HEK293 (cell line): ENCODE measurements around the gene NDC1.

ENCODE experiments used
- CTCF ChIA-PET: fragments of 350-600 bp; formaldehyde crosslinking; extraction: SDS; loops from one replicate; lab custom pipeline; 2021; ENCODE audit warnings: antibody characterized with exemption; lab: Yijun Ruan, JAX
- POLR2A ChIA-PET: fragments of 300-600 bp; formaldehyde crosslinking; extraction: SDS; loops from one replicate; lab custom pipeline; 2020; ENCODE audit warnings: antibody characterized with exemption, inconsistent platforms; lab: Yijun Ruan, JAX
- H3K27ac ChIP-seq: fragments of 200-500 bp; sonication (Bioruptor generic); 2 replicates; pipeline ENCODE4 v1.5.1; 2014; ENCODE audit warnings: low read depth, low read length, control low read depth, inconsistent platforms; ENCODE audit errors: extremely low read depth
- H3K36me3 ChIP-seq, 2 experiments: fragments of 200-500 bp in 1 of 2; sonication (Bioruptor generic) in 1 of 2; 1 replicate in 1 of 2; 2 replicates in 1 of 2; pipeline ENCODE4 v1.5.1; 2014 to 2017; ENCODE audit warnings: inconsistent platforms in 2 of 2, low read length in 2 of 2; ENCODE audit not compliant: control insufficient read depth in 2 of 2, insufficient read depth in 1 of 2
- H3K4me1 ChIP-seq: fragments of 200-500 bp; sonication (Bioruptor generic); 2 replicates; pipeline ENCODE4 v1.5.1; 2014; ENCODE audit warnings: mild to moderate bottlenecking, low read length, inconsistent platforms; ENCODE audit not compliant: control insufficient read depth, insufficient read depth
- H3K4me3 ChIP-seq: 2 replicates; pipeline ENCODE4 v1.5.1; 2011; ENCODE audit warnings: low read depth, mild to moderate bottlenecking, control low read depth, low read length, moderate library complexity
- H3K9me3 ChIP-seq: fragments of 200-500 bp; sonication (Bioruptor generic); 2 replicates; pipeline ENCODE4 v1.5.1; 2014; ENCODE audit warnings: low read depth, low read length, inconsistent platforms; ENCODE audit not compliant: control insufficient read depth, insufficient read depth
- SCRT1 ChIP-seq: fragments of 450-650 bp; formaldehyde crosslinking; IDR thresholded peaks from 2 replicates; pipeline ENCODE4 v1.5.1; 2016; ENCODE audit warnings: missing biosample characterization, missing genetic modification characterization, borderline replicate concordance
- SCRT2 ChIP-seq: fragments of 450-650 bp; formaldehyde crosslinking; IDR thresholded peaks from 2 replicates; pipeline ENCODE4 v1.5.1; 2016; ENCODE audit warnings: missing biosample characterization, missing genetic modification characterization
- SP2 ChIP-seq: fragments of 450-650 bp; formaldehyde crosslinking; IDR thresholded peaks from 2 replicates; pipeline ENCODE4 v1.5.1; 2016; ENCODE audit warnings: missing biosample characterization, missing genetic modification characterization
- ZBTB7A ChIP-seq: fragments of 450-650 bp; formaldehyde crosslinking; IDR thresholded peaks from 2 replicates; pipeline ENCODE4 v1.5.1; 2016; ENCODE audit warnings: low read depth, missing biosample characterization, missing genetic modification characterization
- ZNF24 ChIP-seq: fragments of 450-650 bp; formaldehyde crosslinking; IDR thresholded peaks from 2 replicates; pipeline ENCODE4 v1.5.1; 2016; ENCODE audit warnings: missing biosample characterization, missing genetic modification characterization
- ZNF510 ChIP-seq: fragments of 450-650 bp; formaldehyde crosslinking; IDR thresholded peaks from 2 replicates; pipeline ENCODE4 v1.5.1; 2018; ENCODE audit warnings: mild to moderate bottlenecking, missing genetic modification characterization, missing biosample characterization; ENCODE audit not compliant: insufficient replicate concordance
- ZNF624 ChIP-seq: fragments of 450-650 bp; formaldehyde crosslinking; IDR thresholded peaks from 2 replicates; pipeline ENCODE4 v1.5.1; 2017; ENCODE audit warnings: missing biosample characterization, missing genetic modification characterization
- ZNF629 ChIP-seq: fragments of 450-650 bp; formaldehyde crosslinking; IDR thresholded peaks from 2 replicates; pipeline ENCODE4 v1.5.1; 2017; ENCODE audit warnings: missing biosample characterization, missing genetic modification characterization
- ZNF654 ChIP-seq: fragments of 450-650 bp; formaldehyde crosslinking; IDR thresholded peaks from 2 replicates; pipeline ENCODE4 v1.5.1; 2016; ENCODE audit warnings: low read depth, missing biosample characterization, missing genetic modification characterization
- ZNF837 ChIP-seq: fragments of 450-650 bp; formaldehyde crosslinking; IDR thresholded peaks from 2 replicates; pipeline ENCODE4 v1.5.1; 2016; ENCODE audit warnings: missing biosample characterization, missing genetic modification characterization
- TF ChIP-seq, protein P1 (sequence below): sonication (generic); formaldehyde crosslinking; IDR thresholded peaks from 2 replicates; pipeline ENCODE4 v1.8.1; 2022; ENCODE audit warnings: mild to moderate bottlenecking, moderate library complexity, missing genetic modification reagents
- TF ChIP-seq, protein P2 (sequence below): fragments of 450-650 bp; IDR thresholded peaks from 2 replicates; pipeline ENCODE4 v1.5.1; 2018; ENCODE audit warnings: missing biosample characterization, mild to moderate bottlenecking, missing genetic modification characterization
- TF ChIP-seq, protein P3 (sequence below): fragments of 450-650 bp; formaldehyde crosslinking; conservative IDR thresholded peaks from 2 replicates; pipeline ENCODE4 v1.5.1; 2016; ENCODE audit warnings: low read depth, missing biosample characterization, missing genetic modification characterization
- TF ChIP-seq, protein P4 (sequence below): fragments of 450-650 bp; formaldehyde crosslinking; IDR thresholded peaks from 2 replicates; pipeline ENCODE4 v1.5.1; 2016; ENCODE audit warnings: missing biosample characterization, missing genetic modification characterization
- TF ChIP-seq, protein P5 (sequence below): fragments of 450-650 bp; formaldehyde crosslinking; optimal IDR thresholded peaks from 2 replicates; pipeline ENCODE3; 2016; ENCODE audit warnings: missing biosample characterization, mild to moderate bottlenecking, missing genetic modification characterization

The NDC1 gene

DNA sequence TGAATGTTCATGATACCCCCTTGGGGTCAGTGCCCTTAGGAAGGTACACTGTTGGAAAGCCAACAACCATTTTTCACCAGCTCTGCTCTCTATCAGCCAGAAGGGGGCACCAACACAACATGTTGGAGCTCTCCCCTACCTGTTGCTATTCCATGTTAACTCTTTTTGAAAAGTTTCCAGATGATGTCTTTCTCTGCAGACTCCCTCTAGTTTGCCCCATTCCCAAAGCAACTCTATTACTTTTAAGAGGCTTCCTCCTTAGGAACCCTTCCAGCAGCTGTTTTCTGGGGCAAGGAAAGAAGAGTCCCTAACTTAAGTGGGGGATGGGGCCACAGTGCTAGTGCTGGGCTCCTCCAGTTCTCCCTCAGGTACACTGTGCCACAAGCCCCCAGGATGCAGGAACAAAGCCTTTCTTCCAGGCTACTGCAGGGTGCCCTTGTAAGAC, 22.9 kb upstream of the NDC1 start:
- H3K9me3 ChIP-seq: no peaks in the 10 kb centered on the region
- CTCF ChIA-PET: interaction anchor here (0.5 to 4.9 kb wide), 37 partner anchors 10 to 1136 kb away, joined by 3 to 58 read pairs (median 5); partner anchors contain the start of genes IFT25 and LRRC42
- POLR2A ChIA-PET: interaction anchor here (1.1 to 2.0 kb wide), 2 partner anchors 84 to 192 kb away, joined by 3 to 8 read pairs; partner anchors contain the start of genes IFT25, TCEANC2 and TMEM59

More for the DNA sequence above, 22.9 kb upstream of the NDC1 start:
- TF ChIP-seq, protein P1, sequence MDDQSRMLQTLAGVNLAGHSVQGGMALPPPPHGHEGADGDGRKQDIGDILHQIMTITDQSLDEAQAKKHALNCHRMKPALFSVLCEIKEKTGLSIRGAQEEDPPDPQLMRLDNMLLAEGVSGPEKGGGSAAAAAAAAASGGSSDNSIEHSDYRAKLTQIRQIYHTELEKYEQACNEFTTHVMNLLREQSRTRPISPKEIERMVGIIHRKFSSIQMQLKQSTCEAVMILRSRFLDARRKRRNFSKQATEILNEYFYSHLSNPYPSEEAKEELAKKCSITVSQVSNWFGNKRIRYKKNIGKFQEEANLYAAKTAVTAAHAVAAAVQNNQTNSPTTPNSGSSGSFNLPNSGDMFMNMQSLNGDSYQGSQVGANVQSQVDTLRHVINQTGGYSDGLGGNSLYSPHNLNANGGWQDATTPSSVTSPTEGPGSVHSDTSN (CRISPR knock-in tag): no peak
- TF ChIP-seq, protein P2, sequence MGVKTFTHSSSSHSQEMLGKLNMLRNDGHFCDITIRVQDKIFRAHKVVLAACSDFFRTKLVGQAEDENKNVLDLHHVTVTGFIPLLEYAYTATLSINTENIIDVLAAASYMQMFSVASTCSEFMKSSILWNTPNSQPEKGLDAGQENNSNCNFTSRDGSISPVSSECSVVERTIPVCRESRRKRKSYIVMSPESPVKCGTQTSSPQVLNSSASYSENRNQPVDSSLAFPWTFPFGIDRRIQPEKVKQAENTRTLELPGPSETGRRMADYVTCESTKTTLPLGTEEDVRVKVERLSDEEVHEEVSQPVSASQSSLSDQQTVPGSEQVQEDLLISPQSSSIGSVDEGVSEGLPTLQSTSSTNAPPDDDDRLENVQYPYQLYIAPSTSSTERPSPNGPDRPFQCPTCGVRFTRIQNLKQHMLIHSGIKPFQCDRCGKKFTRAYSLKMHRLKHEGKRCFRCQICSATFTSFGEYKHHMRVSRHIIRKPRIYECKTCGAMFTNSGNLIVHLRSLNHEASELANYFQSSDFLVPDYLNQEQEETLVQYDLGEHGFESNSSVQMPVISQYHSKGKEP: no peak
- peak; percentile 90 for TF ChIP-seq ZNF654
- no peak for TF ChIP-seq ZNF624 (tag by site-specific recombination)
- TF ChIP-seq SCRT1: peak; percentile 99
- TF ChIP-seq ZNF24 (tag by site-specific recombination): no peak
- TF ChIP-seq, protein P3, sequence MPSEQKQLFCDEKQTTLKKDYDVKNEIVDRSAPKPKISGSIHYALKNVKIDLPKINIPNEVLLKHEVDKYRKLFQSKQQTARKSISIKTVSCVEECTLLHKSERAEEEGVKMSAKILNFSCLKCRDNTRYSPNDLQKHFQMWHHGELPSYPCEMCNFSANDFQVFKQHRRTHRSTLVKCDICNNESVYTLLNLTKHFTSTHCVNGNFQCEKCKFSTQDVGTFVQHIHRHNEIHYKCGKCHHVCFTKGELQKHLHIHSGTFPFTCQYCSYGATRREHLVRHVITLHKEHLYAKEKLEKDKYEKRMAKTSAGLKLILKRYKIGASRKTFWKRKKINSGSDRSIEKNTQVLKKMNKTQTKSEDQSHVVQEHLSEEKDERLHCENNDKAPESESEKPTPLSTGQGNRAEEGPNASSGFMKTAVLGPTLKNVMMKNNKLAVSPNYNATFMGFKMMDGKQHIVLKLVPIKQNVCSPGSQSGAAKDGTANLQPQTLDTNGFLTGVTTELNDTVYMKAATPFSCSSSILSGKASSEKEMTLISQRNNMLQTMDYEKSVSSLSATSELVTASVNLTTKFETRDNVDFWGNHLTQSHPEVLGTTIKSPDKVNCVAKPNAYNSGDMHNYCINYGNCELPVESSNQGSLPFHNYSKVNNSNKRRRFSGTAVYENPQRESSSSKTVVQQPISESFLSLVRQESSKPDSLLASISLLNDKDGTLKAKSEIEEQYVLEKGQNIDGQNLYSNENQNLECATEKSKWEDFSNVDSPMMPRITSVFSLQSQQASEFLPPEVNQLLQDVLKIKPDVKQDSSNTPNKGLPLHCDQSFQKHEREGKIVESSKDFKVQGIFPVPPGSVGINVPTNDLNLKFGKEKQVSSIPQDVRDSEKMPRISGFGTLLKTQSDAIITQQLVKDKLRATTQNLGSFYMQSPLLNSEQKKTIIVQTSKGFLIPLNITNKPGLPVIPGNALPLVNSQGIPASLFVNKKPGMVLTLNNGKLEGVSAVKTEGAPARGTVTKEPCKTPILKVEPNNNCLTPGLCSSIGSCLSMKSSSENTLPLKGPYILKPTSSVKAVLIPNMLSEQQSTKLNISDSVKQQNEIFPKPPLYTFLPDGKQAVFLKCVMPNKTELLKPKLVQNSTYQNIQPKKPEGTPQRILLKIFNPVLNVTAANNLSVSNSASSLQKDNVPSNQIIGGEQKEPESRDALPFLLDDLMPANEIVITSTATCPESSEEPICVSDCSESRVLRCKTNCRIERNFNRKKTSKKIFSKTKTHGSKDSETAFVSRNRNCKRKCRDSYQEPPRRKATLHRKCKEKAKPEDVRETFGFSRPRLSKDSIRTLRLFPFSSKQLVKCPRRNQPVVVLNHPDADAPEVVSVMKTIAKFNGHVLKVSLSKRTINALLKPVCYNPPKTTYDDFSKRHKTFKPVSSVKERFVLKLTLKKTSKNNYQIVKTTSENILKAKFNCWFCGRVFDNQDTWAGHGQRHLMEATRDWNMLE (tag by site-specific recombination): no peak
- TF ChIP-seq ZNF510 (tag by site-specific recombination): no peak
- no peak for TF ChIP-seq ZNF629 (tag by site-specific recombination)
- TF ChIP-seq, protein P4, sequence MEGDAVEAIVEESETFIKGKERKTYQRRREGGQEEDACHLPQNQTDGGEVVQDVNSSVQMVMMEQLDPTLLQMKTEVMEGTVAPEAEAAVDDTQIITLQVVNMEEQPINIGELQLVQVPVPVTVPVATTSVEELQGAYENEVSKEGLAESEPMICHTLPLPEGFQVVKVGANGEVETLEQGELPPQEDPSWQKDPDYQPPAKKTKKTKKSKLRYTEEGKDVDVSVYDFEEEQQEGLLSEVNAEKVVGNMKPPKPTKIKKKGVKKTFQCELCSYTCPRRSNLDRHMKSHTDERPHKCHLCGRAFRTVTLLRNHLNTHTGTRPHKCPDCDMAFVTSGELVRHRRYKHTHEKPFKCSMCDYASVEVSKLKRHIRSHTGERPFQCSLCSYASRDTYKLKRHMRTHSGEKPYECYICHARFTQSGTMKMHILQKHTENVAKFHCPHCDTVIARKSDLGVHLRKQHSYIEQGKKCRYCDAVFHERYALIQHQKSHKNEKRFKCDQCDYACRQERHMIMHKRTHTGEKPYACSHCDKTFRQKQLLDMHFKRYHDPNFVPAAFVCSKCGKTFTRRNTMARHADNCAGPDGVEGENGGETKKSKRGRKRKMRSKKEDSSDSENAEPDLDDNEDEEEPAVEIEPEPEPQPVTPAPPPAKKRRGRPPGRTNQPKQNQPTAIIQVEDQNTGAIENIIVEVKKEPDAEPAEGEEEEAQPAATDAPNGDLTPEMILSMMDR: peak; percentile 46; the same call in 1 of the 2 replicates
- TF ChIP-seq, protein P5, sequence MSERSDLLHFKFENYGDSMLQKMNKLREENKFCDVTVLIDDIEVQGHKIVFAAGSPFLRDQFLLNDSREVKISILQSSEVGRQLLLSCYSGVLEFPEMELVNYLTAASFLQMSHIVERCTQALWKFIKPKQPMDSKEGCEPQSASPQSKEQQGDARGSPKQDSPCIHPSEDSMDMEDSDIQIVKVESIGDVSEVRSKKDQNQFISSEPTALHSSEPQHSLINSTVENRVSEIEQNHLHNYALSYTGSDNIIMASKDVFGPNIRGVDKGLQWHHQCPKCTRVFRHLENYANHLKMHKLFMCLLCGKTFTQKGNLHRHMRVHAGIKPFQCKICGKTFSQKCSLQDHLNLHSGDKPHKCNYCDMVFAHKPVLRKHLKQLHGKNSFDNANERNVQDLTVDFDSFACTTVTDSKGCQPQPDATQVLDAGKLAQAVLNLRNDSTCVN (tag by site-specific recombination): no peak
- no peak for TF ChIP-seq ZNF837
- peak; percentile 100 for TF ChIP-seq SCRT2 (tag by site-specific recombination)
- TF ChIP-seq ZBTB7A: no peak
- TF ChIP-seq SP2 (tag by site-specific recombination): no peak
- TF ChIP-seq, all 188 proteins: peak for 4
- H3K4me1 ChIP-seq: no peaks in the 10 kb centered on the region
- no peak overlapping the region for H3K27ac ChIP-seq
- H3K4me3 ChIP-seq: no peak overlapping the region
- peaks cover 0 to 50% of the 10 kb centered on the region in 2 experiments; a peak in 1 of 3 replicates for H3K36me3 ChIP-seq
